ENCODE results near the gene PXK.

PXK gene

GRCh38 chr3:58386626-58387365 is 54.1 kb downstream of the PXK start:
- no peak for DNase-seq

- DNase-seq, result no peak
These were observed 55.2 kb downstream of the PXK start for GRCh38 chr3:58387650-58388546.

- no peak for DNase-seq
These were observed 55.9 kb downstream of the PXK start for GRCh38 chr3:58388550-58389091.

GRCh38 chr3:58391156-58391865 is 58.6 kb downstream of the PXK start:
- no peak for DNase-seq

- no peak for DNase-seq
These were observed 59.5 kb downstream of the PXK start for GRCh38 chr3:58392181-58392580.

- no peak for DNase-seq
These were observed 61.6 kb downstream of the PXK start for GRCh38 chr3:58394339-58394738.

- no peak for DNase-seq
These were observed 66.1 kb downstream of the PXK start for GRCh38 chr3:58398669-58399333.

GRCh38 chr3:58403513-58404109 is 70.9 kb downstream of the PXK start:
- no peak for DNase-seq

- no peak for DNase-seq
These were observed 71.7 kb downstream of the PXK start for GRCh38 chr3:58404396-58404795.

- no peak for DNase-seq
These were observed 76.2 kb downstream of the PXK start for GRCh38 chr3:58408906-58409305.

GRCh38 chr3:58409663-58410062 is 77.0 kb downstream of the PXK start:
- DNase-seq, result no peak

- no peak for DNase-seq
These were observed 78.3 kb downstream of the PXK start for GRCh38 chr3:58411036-58411435.

- no peak for DNase-seq
These were observed 79.4 kb downstream of the PXK start for GRCh38 chr3:58411851-58412830.

GRCh38 chr3:58414538-58415197 is 82.0 kb downstream of the PXK start:
- DNase-seq, result no peak

- no peak for DNase-seq
These were observed 83.5 kb downstream of the PXK start for GRCh38 chr3:58416191-58416590.

GRCh38 chr3:58417075-58417474 is 84.4 kb downstream of the PXK start:
- DNase-seq, result no peak

GRCh38 chr3:58418227-58418626 is 85.5 kb downstream of the PXK start:
- DNase-seq, result no peak

GRCh38 chr3:58419780-58420507 is 87.3 kb downstream of the PXK start:
- no peak for DNase-seq

GRCh38 chr3:58421004-58421403 is 88.3 kb downstream of the PXK start:
- no peak for DNase-seq

Measured in NCI-H2081 treated with DMSO at 0.1 percent for 48 hours (cell line).